Smooth muscle cell (in vitro differentiated cells): ENCODE data around the gene GP2. TPM values are rescaled to one million over a fixed set of nuclear protein-coding genes. Genes with fewer than 3 reads are reported as not detected.

Source experiments
- DNase-seq: peaks from one replicate; lab custom pipeline; 2025; ENCODE audit not compliant: unreplicated experiment; lab: John Stamatoyannopoulos, UW
- H2AFZ ChIP-seq: fragments of 200-600 bp; sonication (generic); 2 replicates; pipeline ENCODE4 v1.6.0; 2016; ENCODE audit warnings: antibody characterized with exemption, low read depth, mild to moderate bottlenecking
- H3F3A ChIP-seq: fragments of 200-600 bp; sonication (generic); 2 replicates; pipeline ENCODE4 v1.6.0; 2017; ENCODE audit warnings: antibody characterized with exemption, low read depth
- H3K27ac ChIP-seq: fragments of 200-600 bp; sonication (generic); 2 replicates; pipeline ENCODE4 v1.5.1; 2016; ENCODE audit warnings: low read depth, mild to moderate bottlenecking
- H3K27me3 ChIP-seq: fragments of 200-600 bp; sonication (generic); 2 replicates; pipeline ENCODE4 v1.6.1; 2016; ENCODE audit warnings: low read depth, mild to moderate bottlenecking
- H3K36me3 ChIP-seq: fragments of 200-600 bp; sonication (generic); 2 replicates; pipeline ENCODE4 v1.5.1; 2016; ENCODE audit warnings: low read depth
- H3K4me1 ChIP-seq: fragments of 200-600 bp; sonication (generic); 2 replicates; pipeline ENCODE4 v1.5.1; 2016; ENCODE audit warnings: low read depth
- H3K4me2 ChIP-seq: fragments of 200-600 bp; sonication (generic); 2 replicates; pipeline ENCODE4 v1.6.0; 2016; ENCODE audit warnings: mild to moderate bottlenecking
- H3K4me3 ChIP-seq: fragments of 200-600 bp; sonication (generic); 2 replicates; pipeline ENCODE4 v1.5.1; 2016; ENCODE audit warnings: mild to moderate bottlenecking
- H3K79me2 ChIP-seq: fragments of 200-600 bp; sonication (generic); 2 replicates; pipeline ENCODE4 v1.6.0; 2016; ENCODE audit warnings: low read depth, mild to moderate bottlenecking
- H3K9ac ChIP-seq: fragments of 200-600 bp; sonication (generic); 2 replicates; pipeline ENCODE4 v1.6.0; 2016; ENCODE audit warnings: low read depth
- H3K9me3 ChIP-seq: fragments of 200-600 bp; sonication (generic); replicated peaks from 2 replicates; pipeline ENCODE4 v1.5.1; 2016; ENCODE audit warnings: low read depth
- H4K20me1 ChIP-seq: fragments of 200-600 bp; sonication (generic); 2 replicates; pipeline ENCODE4 v1.6.0; 2016; ENCODE audit warnings: low read depth
- WGBS: methylation state at CpG from one replicate; pipeline ENCODE4 v1.1.7; 2016; ENCODE audit warnings: low lambda C conversion rate; 5-methylcytosine and 5-hydroxymethylcytosine counted together
- polyA plus RNA-seq: library from polyadenylated mRNA; unstranded; fragments of >200 nt; fragmentation: Nextera tagmentation; extraction: Ambion mirVana; gene quantifications from 2 replicates; pipeline ENCODE4 v1.2.1, GENCODE V29; 2016
- total RNA-seq: library from RNA; depleted of rRNA; stranded (reverse); fragments of >200 nt; gene quantifications from 2 replicates; pipeline ENCODE4 v1.2.3, GENCODE V29; 2014
- TF ChIP-seq, protein P1 (sequence below): fragments of 200-600 bp; sonication (generic); IDR thresholded peaks from 2 replicates; pipeline ENCODE4 v1.5.1; 2017; ENCODE audit warnings: borderline replicate concordance, mild to moderate bottlenecking, antibody characterized with exemption; ENCODE audit not compliant: insufficient read depth, poor library complexity, severe bottlenecking

The GP2 gene
- total and polyA plus RNA-seq, 2 experiments from 2014 or later, result not detected

DNA sequence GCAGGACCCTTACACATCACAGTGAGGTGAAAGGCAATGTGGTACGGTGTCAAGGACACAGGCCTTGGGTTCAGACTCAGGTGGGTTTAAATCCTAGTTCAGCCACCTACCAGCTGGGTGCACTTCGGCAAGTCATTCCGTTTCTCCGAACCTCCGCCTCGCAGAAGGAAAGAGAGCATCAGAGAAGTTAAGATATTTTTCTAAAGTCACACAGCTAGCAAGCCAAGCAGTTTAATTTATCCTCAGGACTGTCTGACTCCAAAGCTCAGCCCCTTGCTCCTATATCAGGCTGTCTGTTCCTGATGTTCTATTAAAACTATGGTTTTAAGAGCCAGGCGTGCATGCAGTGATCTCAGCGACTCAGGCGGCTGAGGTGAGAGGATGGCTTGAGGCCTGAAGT, 65.1 kb downstream of the GP2 start:
- Histone ChIP-seq H3K4me1 (no peaks in the 10 kb centered on the region), H3K27me3 (peaks cover 8% of the 10 kb centered on the region), H3K79me2 (no peaks in the 10 kb centered on the region), H3F3A (no peaks in the 10 kb centered on the region), H3K9ac (no peak overlapping the region), H3K36me3 (no peaks in the 10 kb centered on the region), H4K20me1 (no peaks in the 10 kb centered on the region), H3K4me2 (no peak overlapping the region), H2AFZ (no peak overlapping the region), H3K27ac (no peak overlapping the region), H3K4me3 (no peak overlapping the region), H3K9me3 (no peaks in the 10 kb centered on the region)
- TF ChIP-seq, protein P1, sequence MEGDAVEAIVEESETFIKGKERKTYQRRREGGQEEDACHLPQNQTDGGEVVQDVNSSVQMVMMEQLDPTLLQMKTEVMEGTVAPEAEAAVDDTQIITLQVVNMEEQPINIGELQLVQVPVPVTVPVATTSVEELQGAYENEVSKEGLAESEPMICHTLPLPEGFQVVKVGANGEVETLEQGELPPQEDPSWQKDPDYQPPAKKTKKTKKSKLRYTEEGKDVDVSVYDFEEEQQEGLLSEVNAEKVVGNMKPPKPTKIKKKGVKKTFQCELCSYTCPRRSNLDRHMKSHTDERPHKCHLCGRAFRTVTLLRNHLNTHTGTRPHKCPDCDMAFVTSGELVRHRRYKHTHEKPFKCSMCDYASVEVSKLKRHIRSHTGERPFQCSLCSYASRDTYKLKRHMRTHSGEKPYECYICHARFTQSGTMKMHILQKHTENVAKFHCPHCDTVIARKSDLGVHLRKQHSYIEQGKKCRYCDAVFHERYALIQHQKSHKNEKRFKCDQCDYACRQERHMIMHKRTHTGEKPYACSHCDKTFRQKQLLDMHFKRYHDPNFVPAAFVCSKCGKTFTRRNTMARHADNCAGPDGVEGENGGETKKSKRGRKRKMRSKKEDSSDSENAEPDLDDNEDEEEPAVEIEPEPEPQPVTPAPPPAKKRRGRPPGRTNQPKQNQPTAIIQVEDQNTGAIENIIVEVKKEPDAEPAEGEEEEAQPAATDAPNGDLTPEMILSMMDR, result no peak
- 91% methylated on average over 9 of the region's 9 CpGs for WGBS
- DNase-seq, result no peak

DNA sequence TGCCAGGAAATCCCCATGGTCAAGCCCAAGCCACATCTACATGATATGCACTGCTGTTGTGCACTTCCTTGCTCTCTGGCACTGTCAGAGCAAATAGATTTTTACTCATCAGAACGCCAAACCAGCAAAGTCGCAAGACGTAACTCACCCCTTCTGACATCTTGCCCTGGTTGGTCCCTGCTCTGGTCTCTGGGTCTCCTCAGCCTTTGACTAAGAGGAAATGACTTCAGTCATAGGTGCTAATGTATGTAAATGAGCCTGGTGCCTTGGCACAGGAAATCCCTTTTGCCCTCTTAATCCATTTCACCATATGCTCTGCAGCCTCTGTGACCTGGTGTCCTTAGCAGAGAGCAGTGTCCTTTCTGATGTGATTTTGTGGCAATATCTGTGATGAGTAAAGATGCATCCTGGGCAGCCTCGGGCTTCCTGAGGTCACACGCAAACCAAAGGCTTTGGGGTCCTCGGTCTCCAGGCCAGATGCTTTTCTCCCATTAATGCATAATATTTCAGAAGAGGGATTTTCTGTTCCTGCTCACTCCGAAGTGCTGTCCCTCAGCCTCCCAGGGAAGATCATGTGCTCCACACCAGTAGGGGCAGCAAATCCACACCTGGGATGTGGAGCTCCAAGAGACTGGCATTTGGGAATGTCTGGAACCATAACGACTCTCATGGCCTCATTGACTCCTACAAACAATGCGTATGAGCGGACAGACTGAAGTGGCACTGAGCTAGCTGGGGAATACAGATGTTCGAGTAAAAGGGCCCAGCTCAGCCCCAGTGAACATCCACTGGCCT, 66.9 kb downstream of the GP2 start:
- no peaks in the 10 kb centered on the region for H3K36me3 ChIP-seq
- no peak overlapping the region for H3K9ac ChIP-seq
- H3F3A ChIP-seq, result no peaks in the 10 kb centered on the region
- H3K79me2 ChIP-seq, result no peaks in the 10 kb centered on the region
- H3K4me2 ChIP-seq, result no peak overlapping the region
- 79% methylated on average over 11 of the region's 11 CpGs for WGBS
- no peak overlapping the region for H3K27ac ChIP-seq
- H4K20me1 ChIP-seq, result no peaks in the 10 kb centered on the region
- H3K4me3 ChIP-seq, result no peak overlapping the region
- TF ChIP-seq, protein P1, result no peak
- no peaks in the 10 kb centered on the region for H3K9me3 ChIP-seq
- H3K27me3 ChIP-seq, result no peaks in the 10 kb centered on the region
- no peaks in the 10 kb centered on the region for H3K4me1 ChIP-seq
- H2AFZ ChIP-seq, result no peak overlapping the region
- no peak for DNase-seq

Other genes with a start within 250 kb of the GP2 start
- not detected in 2 replicates for gene UMOD, start 25.2 kb upstream of the GP2 start, total RNA-seq
- gene UMOD, start 25.2 kb upstream of the GP2 start, polyA plus RNA-seq, result not detected in 2 replicates
- gene PDILT, start 77.2 kb upstream of the GP2 start, total RNA-seq, result not detected in 2 replicates
- not detected in 2 replicates for gene PDILT, start 77.2 kb upstream of the GP2 start, polyA plus RNA-seq
- not detected in 2 replicates for gene ACSM5, start 82.0 kb upstream of the GP2 start, total RNA-seq
- not detected in 2 replicates for gene ACSM5, start 82.0 kb upstream of the GP2 start, polyA plus RNA-seq
- not detected in 2 replicates for gene ACSM2A, start 124.0 kb upstream of the GP2 start, total RNA-seq
- not detected in 2 replicates for gene ACSM2A, start 124.0 kb upstream of the GP2 start, polyA plus RNA-seq
- not detected in 2 replicates for gene ACSM2B, start 248.9 kb upstream of the GP2 start, total RNA-seq
- gene ACSM2B, start 248.9 kb upstream of the GP2 start, polyA plus RNA-seq, result not detected in 2 replicates